ENCODE results near the gene CFAP410. TPM values are rescaled to one million over a fixed set of nuclear protein-coding genes. Genes with fewer than 3 reads are reported as not detected.

Gene CFAP410
- total RNA-seq, 1 donor from 2014 or later: 20.2 TPM

DNA sequence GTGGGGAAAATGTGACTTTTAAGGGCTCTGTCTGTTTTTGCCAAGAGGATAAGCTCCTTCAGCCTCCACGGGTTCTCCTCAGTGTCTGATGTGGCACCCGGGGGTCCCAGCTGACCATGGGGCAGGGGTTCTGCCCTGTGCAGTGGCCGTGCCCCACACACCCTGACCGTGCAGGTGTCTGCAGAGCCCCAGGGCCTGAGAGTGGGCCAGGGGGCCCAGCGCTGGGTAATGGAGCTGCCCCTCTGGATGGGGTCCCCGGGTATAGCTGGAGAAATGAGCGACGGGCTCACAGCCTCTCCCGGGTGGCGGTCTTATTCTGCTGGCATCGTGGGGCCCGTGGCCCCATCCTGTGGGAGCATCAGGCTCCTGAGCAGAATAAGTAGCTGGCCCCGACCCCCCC is 42.3 kb downstream of the CFAP410 start:
- no peaks in the 10 kb centered on the region for H3K36me3 ChIP-seq (ENCODE audit: control insufficient read depth, insufficient read depth, low read length)
- TF ChIP-seq, protein P1, sequence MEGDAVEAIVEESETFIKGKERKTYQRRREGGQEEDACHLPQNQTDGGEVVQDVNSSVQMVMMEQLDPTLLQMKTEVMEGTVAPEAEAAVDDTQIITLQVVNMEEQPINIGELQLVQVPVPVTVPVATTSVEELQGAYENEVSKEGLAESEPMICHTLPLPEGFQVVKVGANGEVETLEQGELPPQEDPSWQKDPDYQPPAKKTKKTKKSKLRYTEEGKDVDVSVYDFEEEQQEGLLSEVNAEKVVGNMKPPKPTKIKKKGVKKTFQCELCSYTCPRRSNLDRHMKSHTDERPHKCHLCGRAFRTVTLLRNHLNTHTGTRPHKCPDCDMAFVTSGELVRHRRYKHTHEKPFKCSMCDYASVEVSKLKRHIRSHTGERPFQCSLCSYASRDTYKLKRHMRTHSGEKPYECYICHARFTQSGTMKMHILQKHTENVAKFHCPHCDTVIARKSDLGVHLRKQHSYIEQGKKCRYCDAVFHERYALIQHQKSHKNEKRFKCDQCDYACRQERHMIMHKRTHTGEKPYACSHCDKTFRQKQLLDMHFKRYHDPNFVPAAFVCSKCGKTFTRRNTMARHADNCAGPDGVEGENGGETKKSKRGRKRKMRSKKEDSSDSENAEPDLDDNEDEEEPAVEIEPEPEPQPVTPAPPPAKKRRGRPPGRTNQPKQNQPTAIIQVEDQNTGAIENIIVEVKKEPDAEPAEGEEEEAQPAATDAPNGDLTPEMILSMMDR (IDR thresholded peaks at IDR 0.05; ENCODE audit: insufficient read depth, low read length, poor library complexity, severe bottlenecking): no peak
- no peak overlapping the region for H3K4me3 ChIP-seq (ENCODE audit: low read depth, low read length)
- H3K27me3 ChIP-seq (ENCODE audit: control insufficient read depth, insufficient read depth, low read length): peaks cover 35% of the 10 kb centered on the region
- DNase-seq (ENCODE audit: low read depth): no peak

DNA sequence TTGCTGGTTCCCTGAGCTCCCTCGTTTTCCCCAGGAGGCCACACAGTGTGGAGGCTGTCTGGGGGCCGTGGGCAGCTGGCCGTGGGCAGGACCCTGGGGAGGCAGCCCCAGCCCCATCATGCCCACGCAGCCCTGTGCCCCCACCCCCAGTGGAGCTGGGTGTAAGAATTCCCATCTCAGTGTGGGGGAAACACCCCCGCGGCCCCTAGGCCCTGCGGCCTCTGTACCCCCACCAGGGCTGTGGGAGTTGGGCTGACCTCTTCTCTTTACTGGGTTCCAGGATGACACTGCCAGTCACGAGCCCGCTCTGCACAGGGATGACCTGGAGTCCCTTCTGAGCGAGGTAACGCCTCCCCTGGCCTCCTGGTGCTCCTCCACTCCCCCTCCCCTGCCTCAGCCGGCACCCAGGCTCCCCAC is 43.1 kb downstream of the CFAP410 start:
- Histone ChIP-seq H3K36me3 (ENCODE audit: control insufficient read depth, insufficient read depth, low read length) (no peaks in the 10 kb centered on the region), H3K27me3 (ENCODE audit: control insufficient read depth, insufficient read depth, low read length) (peaks cover 41% of the 10 kb centered on the region), H3K4me3 (ENCODE audit: low read depth, low read length) (no peak overlapping the region)
- DNase-seq (ENCODE audit: low read depth): no peak
- TF ChIP-seq, protein P1 (IDR thresholded peaks at IDR 0.05; ENCODE audit: insufficient read depth, low read length, poor library complexity, severe bottlenecking): no peak

DNA sequence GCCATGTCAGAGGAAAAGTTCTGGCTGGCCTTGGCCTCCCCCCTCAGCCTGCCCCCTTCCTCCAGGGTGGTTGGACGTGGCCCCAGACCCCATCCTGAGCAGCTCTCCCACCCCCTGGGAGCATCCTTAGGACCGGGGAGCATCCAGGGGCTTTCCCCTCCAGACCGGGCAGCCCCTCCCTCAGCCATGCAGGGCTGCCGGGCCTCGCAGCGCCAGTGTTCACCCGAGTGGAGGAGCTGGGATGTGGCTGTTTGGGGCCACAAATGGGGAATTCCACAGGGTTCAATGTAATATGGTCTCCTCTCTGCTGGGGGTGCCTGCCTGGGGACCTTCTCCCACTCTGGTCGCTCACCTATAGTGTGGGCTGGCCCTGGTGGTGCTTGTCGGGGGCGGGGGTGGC is 43.5 kb downstream of the CFAP410 start:
- DNase-seq (ENCODE audit: low read depth): no peak
- TF ChIP-seq, protein P1 (IDR thresholded peaks at IDR 0.05; ENCODE audit: insufficient read depth, low read length, poor library complexity, severe bottlenecking): no peak
- peaks cover 45% of the 10 kb centered on the region for H3K27me3 ChIP-seq (ENCODE audit: control insufficient read depth, insufficient read depth, low read length)
- H3K4me3 ChIP-seq (ENCODE audit: low read depth, low read length): no peak overlapping the region
- H3K36me3 ChIP-seq (ENCODE audit: control insufficient read depth, insufficient read depth, low read length): no peaks in the 10 kb centered on the region

DNA sequence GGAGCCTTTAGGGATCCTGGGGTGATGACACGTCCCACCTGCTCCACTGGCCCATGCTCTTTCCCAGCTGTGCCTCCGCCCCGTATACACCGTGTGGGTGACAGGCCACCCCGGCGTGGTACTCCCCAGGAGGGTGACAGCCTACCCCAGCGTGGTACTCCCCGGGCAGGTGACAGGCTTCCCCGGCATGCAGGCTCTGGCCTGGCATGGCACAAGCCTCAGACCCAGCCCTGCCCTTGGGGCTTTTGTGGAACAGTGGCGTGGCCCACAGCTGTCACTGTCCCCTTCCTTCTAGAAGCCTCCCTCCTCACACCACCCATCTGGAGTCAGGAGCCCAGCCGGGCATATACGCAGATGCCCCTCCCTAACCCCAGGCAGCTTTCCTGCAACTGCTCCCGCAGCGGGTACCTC is 44.0 kb downstream of the CFAP410 start:
- Histone ChIP-seq H3K4me3 (ENCODE audit: low read depth, low read length) (no peak overlapping the region), H3K27me3 (ENCODE audit: control insufficient read depth, insufficient read depth, low read length) (peaks cover 47% of the 10 kb centered on the region), H3K36me3 (ENCODE audit: control insufficient read depth, insufficient read depth, low read length) (no peaks in the 10 kb centered on the region)
- no peak for DNase-seq (ENCODE audit: low read depth)
- TF ChIP-seq, protein P1 (IDR thresholded peaks at IDR 0.05; ENCODE audit: insufficient read depth, low read length, poor library complexity, severe bottlenecking): no peak

DNA sequence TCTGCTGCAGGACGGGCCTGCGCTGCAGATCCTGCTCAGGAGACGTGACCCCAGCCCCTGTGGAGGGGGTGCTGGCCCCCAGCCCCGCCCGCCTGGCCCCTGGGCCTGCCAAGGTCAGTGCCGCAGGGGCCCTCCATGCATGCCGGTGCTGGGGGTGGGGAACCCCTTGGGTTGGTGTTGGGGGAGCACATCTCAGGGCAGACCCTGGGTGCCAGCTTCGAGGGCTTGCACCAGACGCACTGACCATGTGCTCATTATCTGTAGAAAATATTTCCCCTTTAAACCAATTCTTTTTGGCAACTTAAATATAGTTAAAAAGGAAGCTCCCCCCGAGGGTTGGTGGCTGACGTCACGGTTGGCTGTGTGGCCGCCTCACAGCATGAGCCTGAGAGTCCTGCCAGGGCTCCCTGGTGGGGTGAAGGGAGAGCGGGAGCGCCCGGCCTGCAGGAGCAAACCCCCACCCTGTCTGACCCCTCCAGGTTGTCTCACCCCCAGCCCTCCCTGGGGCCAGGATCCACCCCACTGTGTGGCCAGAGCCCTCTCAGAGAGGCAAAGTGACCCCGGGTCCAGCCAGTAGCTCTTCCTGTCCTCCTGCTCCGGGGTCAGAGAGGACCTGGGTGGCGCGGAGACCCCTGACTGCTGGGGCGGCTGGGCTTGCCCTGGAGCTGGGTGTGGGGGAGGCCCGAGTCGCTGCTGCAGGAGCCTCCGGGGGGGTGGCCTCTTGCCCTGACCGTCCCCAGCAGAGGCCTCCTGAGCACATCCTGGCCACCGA is 44.6 kb downstream of the CFAP410 start:
- TF ChIP-seq, protein P1 (IDR thresholded peaks at IDR 0.05; ENCODE audit: insufficient read depth, low read length, poor library complexity, severe bottlenecking): no peak
- DNase-seq (ENCODE audit: low read depth): no peak
- peaks cover 50% of the 10 kb centered on the region for H3K27me3 ChIP-seq (ENCODE audit: control insufficient read depth, insufficient read depth, low read length)
- no peaks in the 10 kb centered on the region for H3K36me3 ChIP-seq (ENCODE audit: control insufficient read depth, insufficient read depth, low read length)
- H3K4me3 ChIP-seq (ENCODE audit: low read depth, low read length): no peak overlapping the region
